ENCODE data around the gene WTAP. TPM values are rescaled to one million over a fixed set of nuclear protein-coding genes. Genes with fewer than 3 reads are reported as not detected.
"Not testable (repeated sequence)": the region's sequence is repeated elsewhere in the genome, so short reads cannot be mapped to it uniquely, and the experiment has no call there.

Gene WTAP
- total RNA-seq, 1 donor from 2014 or later = 49.4 TPM

- intact Hi-C loops (cut with DNase I) = loop anchor here (1.0 to 2.0 kb wide), 2 partner anchors 34 to 97 kb away; partner anchors contain the start of genes TCP1 and WTAP
- peak; percentile 83 for DNase-seq (ENCODE audit: low spot score)
These were observed 34.8 kb upstream of the WTAP start for GRCh38 chr6:159692303-159693127.

DNA sequence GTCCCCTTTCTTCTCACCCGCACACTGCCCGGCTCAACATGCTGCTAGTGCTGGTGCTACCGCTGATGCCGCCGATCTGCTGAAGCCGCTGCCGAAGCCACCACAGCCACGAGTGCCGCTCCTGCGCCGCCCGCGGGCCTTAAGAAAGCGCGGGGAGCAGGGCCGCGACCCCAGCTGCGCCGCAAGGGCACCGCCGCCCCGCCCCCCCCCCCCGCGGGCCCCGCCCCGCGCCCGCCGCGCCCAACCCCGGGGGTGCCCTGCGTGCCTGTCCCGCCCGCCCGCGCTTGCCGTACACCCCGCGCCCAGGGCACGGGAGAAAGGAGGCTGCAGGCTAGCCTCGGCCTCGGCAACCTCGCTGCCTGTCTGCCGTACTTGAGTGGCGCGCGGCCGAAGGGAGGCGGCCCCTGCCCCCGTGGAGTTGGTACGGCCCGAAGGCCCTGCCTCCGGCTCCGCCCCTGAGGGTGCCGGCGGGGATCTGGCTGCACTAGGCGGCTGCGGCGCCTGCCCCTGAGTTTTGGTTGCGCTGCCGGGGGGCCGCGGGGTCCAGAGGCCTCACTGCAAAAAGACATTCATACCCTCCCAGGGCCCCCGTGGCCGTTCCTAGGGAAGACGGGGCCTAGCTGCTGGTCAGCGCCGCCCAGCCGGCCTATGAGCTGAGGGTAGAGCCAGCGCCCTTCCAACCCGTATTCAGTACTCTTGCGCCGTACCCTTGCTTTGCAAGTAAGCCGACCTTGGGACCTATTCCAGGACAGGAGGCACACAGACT, 34.0 kb upstream of the WTAP start, which contains the start of gene SOD2:
SOD2 (minus strand) TSS at position 114 of the 766 bp plus-strand sequence; CDS start at position 40, 74 bp downstream.
- peak; percentile 94 for DNase-seq (ENCODE audit: low spot score)
- intact Hi-C loops (cut with DNase I) = loop anchor here (1.0 to 2.0 kb wide), 2 partner anchors 33 to 96 kb away; partner anchors contain the start of genes TCP1 and WTAP

GRCh38 chr6:159693894-159694545, 33.3 kb upstream of the WTAP start:
- DNase-seq (ENCODE audit: low spot score) = peak; percentile 88
- intact Hi-C loops (cut with DNase I) = loop anchor here (1.0 to 2.0 kb wide), 2 partner anchors 33 to 95 kb away; partner anchors contain the start of genes TCP1 and WTAP

DNA sequence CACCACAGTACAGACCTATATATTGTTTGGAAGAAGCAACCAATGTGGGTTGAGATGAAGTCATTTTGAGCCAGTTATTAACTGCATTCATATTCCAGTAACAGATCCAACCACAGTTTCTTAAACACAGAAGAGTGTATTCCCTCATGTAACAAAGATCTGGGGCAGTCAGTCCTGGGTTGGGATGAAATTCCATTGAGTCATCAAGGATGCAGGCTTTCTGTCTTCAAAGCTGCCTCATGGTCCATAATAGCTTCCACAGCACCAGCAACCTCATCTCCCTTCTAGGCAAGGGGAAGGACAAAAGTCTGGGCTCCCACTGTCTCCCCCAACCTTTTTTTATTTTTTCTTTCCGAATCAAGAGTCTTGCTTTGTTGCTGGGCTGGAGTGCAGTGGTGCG, 31.3 kb upstream of the WTAP start:
- intact Hi-C loops (cut with DNase I) = no loop called here

GRCh38 chr6:159700970-159701369, 26.3 kb upstream of the WTAP start:
- DNase-seq (ENCODE audit: low spot score) = no peak
- intact Hi-C loops (cut with DNase I) = no loop called here

More for the DNA sequence above, 31.3 kb upstream of the WTAP start:
- no peak for DNase-seq (ENCODE audit: low spot score)

DNA sequence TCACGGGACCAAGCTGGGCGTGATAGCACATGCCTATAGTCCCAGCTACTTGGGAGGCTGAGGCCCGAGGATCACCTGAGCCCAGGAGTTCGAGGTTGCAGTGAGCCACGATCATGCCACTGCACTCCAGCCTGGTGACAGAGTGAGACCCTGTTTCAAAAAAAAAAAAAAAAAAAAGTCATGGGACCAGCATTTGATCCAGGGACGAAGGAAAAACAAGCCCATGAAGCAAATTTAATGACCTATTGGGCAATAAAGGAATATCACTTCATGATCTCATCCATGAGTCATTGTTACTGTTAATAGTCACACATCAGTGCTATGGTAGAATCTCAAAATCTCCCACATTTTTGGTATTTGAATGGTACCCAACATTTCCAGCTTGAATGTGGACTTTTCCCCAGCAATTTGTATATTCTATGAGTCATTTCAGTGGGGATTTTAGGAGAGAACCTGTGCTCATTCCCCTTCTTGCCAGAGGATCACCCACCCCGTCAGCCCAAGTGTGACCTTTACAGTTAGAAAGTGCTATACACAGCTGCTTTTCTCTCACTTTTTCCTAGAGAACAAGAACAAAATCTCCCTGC, 25.8 kb upstream of the WTAP start:
- intact Hi-C loops (cut with DNase I) = no loop called here

GRCh38 chr6:159710603-159711002, 16.7 kb upstream of the WTAP start:
- intact Hi-C loops (cut with DNase I); DNase-seq (ENCODE audit: low spot score): not testable (repeated sequence)

More for the DNA sequence above, 25.8 kb upstream of the WTAP start:
- no peak for DNase-seq (ENCODE audit: low spot score)

DNA sequence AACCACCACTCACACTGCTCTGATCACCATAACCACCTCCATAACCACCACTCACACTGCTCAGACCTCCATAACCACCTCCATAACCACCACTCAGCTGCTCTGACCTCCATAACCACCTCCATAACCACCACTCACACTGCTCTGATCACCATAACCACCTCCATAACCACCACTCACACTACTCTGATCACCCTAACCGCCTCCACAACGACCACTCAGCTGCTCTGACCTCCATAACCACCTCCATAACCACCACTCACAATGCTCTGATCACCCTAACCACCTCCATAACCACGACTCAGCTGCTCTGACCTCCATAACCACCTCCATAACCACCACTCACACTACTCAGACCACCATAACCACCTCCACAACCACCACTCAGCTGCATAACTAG, 14.9 kb upstream of the WTAP start:
- intact Hi-C loops (cut with DNase I); DNase-seq (ENCODE audit: low spot score): not testable (repeated sequence)

DNA sequence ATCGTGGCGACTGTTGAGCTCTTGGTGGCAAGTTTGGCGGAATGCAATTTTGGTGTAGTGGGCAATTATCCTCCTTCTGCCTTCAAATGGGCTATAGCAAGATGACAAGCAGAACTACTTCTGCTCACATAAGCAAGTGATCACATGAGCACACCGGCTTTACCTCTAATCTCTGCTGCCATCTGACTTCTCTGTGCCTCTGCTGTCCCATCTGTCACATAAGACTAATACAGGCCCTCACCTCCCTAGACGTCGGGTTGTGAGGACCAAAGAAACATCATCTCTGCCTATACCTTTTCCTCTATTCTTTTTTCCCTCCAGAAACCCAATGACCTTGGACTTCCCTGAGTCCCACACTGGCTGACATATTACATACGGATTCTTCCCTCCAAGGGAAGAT, 13.3 kb upstream of the WTAP start:
- intact Hi-C loops (cut with DNase I) = no loop called here
- DNase-seq (ENCODE audit: low spot score) = no peak

DNA sequence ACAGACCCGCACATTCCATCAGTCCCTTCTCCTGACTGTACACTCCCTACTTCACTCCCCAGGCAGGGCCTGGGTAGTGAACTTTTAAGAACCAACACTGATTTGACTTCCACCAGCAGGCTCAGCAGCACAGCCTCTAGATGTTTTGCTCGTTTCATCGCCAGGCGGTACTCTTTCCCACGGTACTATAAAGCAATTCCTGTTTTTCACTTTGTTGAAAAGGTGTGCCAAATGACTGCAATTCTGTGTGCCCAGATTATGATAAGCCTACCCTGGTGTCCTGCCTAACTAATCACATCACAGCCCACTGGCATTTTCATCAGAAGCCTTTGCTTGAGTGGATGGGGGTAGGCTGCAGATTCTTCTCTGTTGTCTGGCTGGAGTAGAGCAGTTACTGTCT, 12.9 kb upstream of the WTAP start:
- no peak for DNase-seq (ENCODE audit: low spot score)
- intact Hi-C loops (cut with DNase I) = no loop called here

DNA sequence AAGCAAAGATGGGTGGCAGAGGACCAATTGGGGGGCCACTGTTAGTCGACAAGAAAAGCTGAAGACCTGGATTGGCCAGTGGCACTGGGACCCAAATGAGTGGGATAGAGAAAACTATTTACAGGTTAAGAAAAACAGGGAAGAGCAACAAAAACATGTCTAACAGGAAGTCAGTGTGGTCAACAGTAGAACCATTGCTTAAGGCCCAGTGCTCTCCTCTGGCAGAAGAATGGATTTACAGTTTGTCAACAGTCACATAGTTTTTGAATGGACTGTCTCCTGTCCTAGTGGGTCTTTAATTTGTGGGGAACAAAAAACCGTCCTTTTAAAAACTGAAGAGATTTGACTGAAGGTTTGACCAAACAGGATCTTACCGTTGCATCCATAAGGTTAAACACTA, 12.1 kb upstream of the WTAP start:
- intact Hi-C loops (cut with DNase I) = no loop called here
- no peak for DNase-seq (ENCODE audit: low spot score)

- intact Hi-C loops (cut with DNase I) = no loop called here
- DNase-seq (ENCODE audit: low spot score) = no peak
These were observed 11.7 kb upstream of the WTAP start for GRCh38 chr6:159715605-159716004.

DNA sequence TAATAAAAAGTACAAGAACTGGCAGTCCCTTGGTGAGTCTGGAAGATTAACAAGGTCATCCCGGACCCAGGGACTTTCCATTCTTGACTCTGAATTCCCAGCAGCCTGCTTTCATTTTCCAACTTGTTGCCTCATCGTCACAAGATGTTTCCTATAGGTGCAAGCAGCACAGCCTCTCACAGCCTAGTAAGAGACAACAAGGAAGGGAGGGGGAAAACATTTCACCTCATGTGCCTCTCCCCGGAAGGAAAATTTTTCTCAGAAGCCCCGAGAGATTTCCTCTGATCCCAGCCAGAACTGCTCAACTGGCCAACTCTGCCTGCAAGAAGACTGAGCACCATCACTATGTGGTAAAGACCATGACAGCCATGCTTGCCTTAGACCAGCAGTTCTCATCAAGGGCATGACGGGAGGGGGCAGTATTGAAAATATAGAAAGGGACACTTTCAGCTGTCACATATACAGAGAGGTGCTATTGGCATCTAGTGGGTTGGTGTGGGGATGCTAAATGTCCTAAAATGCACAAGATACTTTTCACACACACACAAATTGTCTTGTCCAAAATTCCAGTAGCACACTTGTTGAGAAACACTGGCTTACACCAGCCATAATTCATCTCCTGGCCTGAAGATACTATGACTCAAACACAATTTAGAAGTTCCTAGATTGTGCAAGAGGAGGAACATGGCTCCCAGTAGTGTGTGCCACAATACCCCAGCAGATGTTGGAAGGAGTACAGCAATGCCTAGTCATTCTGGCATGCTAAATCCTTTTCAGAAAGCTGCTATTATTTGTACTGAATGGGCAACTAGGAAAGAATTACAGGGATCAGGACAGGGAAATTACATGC, 10.8 kb upstream of the WTAP start:
- no peak for DNase-seq (ENCODE audit: low spot score)
- intact Hi-C loops (cut with DNase I) = no loop called here

- DNase-seq (ENCODE audit: low spot score) = no peak
- intact Hi-C loops (cut with DNase I) = no loop called here
These were observed 8.7 kb upstream of the WTAP start for GRCh38 chr6:159718634-159719033.

DNA sequence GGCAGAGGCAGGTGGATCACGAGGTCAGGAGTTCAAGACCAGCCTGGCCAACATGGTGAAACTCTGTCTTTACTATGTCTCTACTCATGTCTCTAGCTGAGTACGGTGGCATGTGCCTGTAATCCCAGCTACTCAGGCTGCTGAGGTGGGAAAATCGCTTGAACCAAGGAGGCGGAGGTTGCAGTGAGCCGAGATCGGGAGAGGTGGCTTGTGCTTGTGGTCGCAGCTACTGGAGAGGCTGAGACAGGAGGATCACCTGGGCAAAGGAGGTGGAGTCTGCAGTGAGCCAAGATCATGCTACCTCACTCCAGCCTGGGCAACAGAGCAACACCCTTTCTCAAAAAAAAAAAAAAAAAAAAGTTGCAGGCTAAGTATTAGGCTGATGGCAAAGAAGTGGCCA, 8.0 kb upstream of the WTAP start:
- intact Hi-C loops (cut with DNase I) = no loop called here
- no peak for DNase-seq (ENCODE audit: low spot score)

- no peak for DNase-seq (ENCODE audit: low spot score)
- intact Hi-C loops (cut with DNase I) = loop anchor here (10.0 kb wide), 1 partner anchor 244 kb away; the partner anchor contains the start of gene IGF2R
These were observed 6.6 kb upstream of the WTAP start for GRCh38 chr6:159720708-159721107.

DNA sequence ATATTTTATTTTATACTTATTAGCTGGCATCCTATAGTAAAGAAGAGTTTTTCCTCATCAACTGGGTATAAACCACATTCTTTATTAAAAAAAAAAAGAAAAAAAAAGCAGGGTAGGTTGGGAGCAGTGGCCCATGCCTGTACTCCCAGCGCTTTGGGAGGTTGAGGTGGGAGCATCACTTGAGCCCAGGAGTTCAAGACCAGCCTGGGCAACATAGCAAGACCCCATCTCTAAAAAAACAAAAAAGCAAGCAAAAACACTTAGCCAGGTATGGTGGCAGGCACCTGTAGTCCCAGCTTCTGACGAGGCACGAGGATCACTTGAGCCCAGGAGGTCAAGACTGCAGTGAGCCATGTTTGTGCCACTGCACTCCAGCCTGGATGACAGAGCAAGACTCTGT, 5.3 kb upstream of the WTAP start:
- intact Hi-C loops (cut with DNase I) = loop anchor here (10.0 kb wide), 1 partner anchor 243 kb away; the partner anchor contains the start of gene IGF2R

DNA sequence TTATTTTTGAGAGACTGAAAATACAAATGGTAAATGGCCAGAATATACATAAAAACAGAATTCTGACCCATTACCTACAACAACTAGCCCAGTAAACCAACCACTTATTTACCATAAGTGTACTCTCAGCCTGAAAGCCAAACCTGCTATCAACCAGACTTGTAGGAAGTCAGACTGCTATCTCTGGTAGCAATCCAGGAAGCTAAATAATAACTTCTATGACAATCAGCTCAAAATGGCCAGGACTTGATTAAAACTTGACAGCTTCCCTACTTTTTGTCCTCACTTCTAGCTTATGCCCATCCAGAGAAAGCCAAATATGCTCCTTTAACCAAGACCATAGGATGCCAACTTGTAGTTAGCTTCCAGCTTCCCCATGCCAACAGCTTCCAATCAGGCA, 4.7 kb upstream of the WTAP start:
- no peak for DNase-seq (ENCODE audit: low spot score)
- intact Hi-C loops (cut with DNase I) = loop anchor here (10.0 kb wide), 1 partner anchor 242 kb away; the partner anchor contains the start of gene IGF2R

More for the DNA sequence above, 5.3 kb upstream of the WTAP start:
- DNase-seq (ENCODE audit: low spot score) = not testable (repeated sequence)

All from cardiac septum (tissue), 1 donor.